ENCODE measurements around the gene GRPEL1. TPM values are rescaled to one million over a fixed set of nuclear protein-coding genes. Genes with fewer than 3 reads are reported as not detected.

GRPEL1 gene
- total and polyA plus RNA-seq, 9 of the 15 experiments (the other 6 are each of a cell fraction or from before 2014, with no cell fraction given): 43.4 to 192 (median 86.6) TPM

DNA sequence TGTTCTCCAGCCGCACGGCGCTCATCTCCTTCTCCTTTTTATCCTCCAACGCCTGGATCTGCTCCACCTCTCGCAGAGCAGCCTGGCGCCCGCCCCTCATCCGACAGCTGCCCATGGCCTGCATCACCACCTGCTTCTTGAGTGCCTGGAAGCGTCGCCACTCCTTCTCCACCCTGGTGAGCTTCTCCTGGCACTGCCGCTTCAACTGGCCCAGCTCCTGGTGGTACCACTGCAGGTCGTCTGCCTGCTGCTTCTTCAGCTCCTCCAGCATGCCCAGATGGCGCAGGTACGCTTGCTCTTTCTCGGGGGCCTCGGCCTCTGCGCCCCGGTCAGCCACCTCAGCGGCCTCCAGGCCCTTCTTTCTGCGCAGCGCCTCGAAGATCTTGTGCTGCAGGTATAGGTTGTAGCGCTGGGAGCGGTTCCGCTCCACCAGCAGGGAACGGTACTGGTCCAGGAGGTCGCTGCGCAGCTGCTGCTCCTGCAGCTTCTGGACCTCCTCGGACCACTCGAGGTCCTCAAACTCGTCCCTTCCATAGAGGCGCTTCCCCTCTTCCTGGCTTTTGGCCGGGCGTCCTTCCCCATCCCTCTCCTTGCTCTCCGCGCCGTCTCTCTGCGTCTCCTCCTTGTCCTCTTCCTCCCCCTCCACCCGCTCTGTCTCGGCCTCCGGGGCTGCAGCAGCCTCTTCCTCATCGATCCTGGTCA, 25.9 kb downstream of the GRPEL1 start (continued):
- TF ChIP-seq, protein P1, sequence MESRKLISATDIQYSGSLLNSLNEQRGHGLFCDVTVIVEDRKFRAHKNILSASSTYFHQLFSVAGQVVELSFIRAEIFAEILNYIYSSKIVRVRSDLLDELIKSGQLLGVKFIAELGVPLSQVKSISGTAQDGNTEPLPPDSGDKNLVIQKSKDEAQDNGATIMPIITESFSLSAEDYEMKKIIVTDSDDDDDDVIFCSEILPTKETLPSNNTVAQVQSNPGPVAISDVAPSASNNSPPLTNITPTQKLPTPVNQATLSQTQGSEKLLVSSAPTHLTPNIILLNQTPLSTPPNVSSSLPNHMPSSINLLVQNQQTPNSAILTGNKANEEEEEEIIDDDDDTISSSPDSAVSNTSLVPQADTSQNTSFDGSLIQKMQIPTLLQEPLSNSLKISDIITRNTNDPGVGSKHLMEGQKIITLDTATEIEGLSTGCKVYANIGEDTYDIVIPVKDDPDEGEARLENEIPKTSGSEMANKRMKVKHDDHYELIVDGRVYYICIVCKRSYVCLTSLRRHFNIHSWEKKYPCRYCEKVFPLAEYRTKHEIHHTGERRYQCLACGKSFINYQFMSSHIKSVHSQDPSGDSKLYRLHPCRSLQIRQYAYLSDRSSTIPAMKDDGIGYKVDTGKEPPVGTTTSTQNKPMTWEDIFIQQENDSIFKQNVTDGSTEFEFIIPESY (CRISPR knock-in tag; IDR thresholded peaks at IDR 0.05): peak; percentile 59; the same call in 1 of the 2 replicates

DNA sequence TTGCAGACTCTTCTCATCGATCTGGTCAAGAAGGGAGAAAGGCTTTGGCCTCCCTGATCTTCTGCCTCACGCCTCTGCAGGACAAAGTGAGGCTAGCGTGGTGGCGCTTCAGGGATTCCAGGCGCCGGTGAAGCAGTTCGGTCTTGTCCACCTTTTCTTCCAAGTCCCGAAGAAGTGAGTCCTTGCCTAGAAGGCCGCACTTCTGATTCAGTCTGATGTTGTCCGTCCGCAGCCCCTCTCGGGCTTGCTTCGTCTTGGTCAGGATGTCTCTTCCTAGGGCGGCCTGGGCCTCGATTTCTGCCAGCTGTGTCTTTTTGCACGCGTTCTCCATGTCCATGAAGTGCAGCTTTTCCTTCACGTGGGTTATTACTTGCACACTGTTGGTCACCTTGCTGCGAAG, 26.6 kb downstream of the GRPEL1 start:
- FAIRE-seq (no peak), ATAC-seq (no peak), DNase-seq (ENCODE audit: extremely low read depth in 1 of 4, low spot score in 3 of 4) (no peak)
- no peak overlapping the region for H3K4me2 ChIP-seq (ENCODE audit: insufficient read depth, low read length)
- no peak overlapping the region for H3K27ac ChIP-seq (ENCODE audit: extremely low read depth, low read depth, low read length)
- H3K4me3 ChIP-seq: no peak overlapping the region
- BruUV-seq (replicated peaks): no TSS peak
- POLR2A ChIA-PET: interaction anchor here (0.5 to 1.2 kb wide), 3 partner anchors 27 to 322 kb away, joined by 3 read pairs; partner anchors contain the start of gene GRPEL1
- intact Hi-C loops (cut with micrococcal nuclease): no loop called here
- H4K20me1 ChIP-seq (replicated peaks; ENCODE audit: control insufficient read depth, insufficient read depth, low read length): peaks cover 6% of the 10 kb centered on the region; the same call in 1 of the 2 replicates
- no peaks in the 10 kb centered on the region for H3K27me3 ChIP-seq (ENCODE audit: control insufficient read depth in 2 of 2, insufficient read depth in 2 of 2, low read length in 2 of 2)
- no peak overlapping the region for H3K9ac ChIP-seq (ENCODE audit: insufficient read depth in 1 of 2, low read depth in 2 of 2, low read length in 2 of 2)
- WGBS (ENCODE audit: insufficient coverage, low coverage, missing lambda C conversion rate): 82% methylated on average over 19 of the region's 19 CpGs
- H2AFZ ChIP-seq (ENCODE audit: low read depth, low read length): no peak overlapping the region
- H3K79me2 ChIP-seq (ENCODE audit: control insufficient read depth, insufficient read depth, low read length): peaks cover 29% of the 10 kb centered on the region
- TF ChIP-seq, protein P1 (CRISPR knock-in tag; IDR thresholded peaks at IDR 0.05): peak; percentile 33; the same call in 1 of the 2 replicates
- no peak for TF ChIP-seq ZNF175 (CRISPR knock-in tag; IDR thresholded peaks at IDR 0.05; ENCODE audit: low read depth)
- in situ Hi-C loops (cut with MboI): no loop called here
- H3K9me3 ChIP-seq (replicated peaks; ENCODE audit: control insufficient read depth, insufficient read depth, low read depth, low read length): no peaks in the 10 kb centered on the region
- H3K9me1 ChIP-seq (ENCODE audit: control insufficient read depth, insufficient read depth, low read length): no peaks in the 10 kb centered on the region
- peaks cover 9% of the 10 kb centered on the region; the same call in 1 of the 3 replicates for H3K36me3 ChIP-seq (ENCODE audit: control insufficient read depth, insufficient read depth, low read length)
- CTCF ChIA-PET (ENCODE audit: low intra/inter-chr PET ratio): no interaction called here
- H3K4me1 ChIP-seq (replicated peaks in 1 of 2; ENCODE audit: control insufficient read depth in 2 of 2, insufficient read depth in 2 of 2, low read length in 2 of 2): peaks cover 14 to 32% of the 10 kb centered on the region in 2 experiments; a peak in 4 of 5 replicates

Data from K562 (cell line).